HL-60 (cell line): ENCODE measurements around the gene ECHDC3.

Experiments used
- DNase-seq, 2 experiments: peaks; one replicate each; pipeline ENCODE4 v3.0.0-alpha.2; 2010 to 2020; ENCODE audit warnings: low read depth in 1 of 2, low spot score in 1 of 2
- H3K27ac ChIP-seq: fragments of 250-450 bp; sonication (Bioruptor Pico); replicated peaks from 2 replicates; pipeline ENCODE4 v1.5.1; 2020; ENCODE audit warnings: mild to moderate bottlenecking, moderate library complexity
- H3K27me3 ChIP-seq: fragments of 250-450 bp; sonication (Bioruptor Pico); 2 replicates; pipeline ENCODE4 v1.5.1; 2021; ENCODE audit warnings: mild to moderate bottlenecking, moderate library complexity; ENCODE audit not compliant: insufficient read depth, poor library complexity, severe bottlenecking
- H3K4me3 ChIP-seq: replicated peaks from 2 replicates; pipeline ENCODE4 v1.5.1; 2011; ENCODE audit warnings: mild to moderate bottlenecking, control low read depth, low read length; ENCODE audit not compliant: insufficient read depth
- CTCF ChIP-seq: IDR thresholded peaks from one replicate; pipeline ENCODE4 v1.5.1; 2011; ENCODE audit warnings: low read length, control low read depth, inconsistent platforms; ENCODE audit not compliant: insufficient read depth
- GABPA ChIP-seq: IDR thresholded peaks from 2 replicates; pipeline ENCODE4 v1.6.1; 2012; ENCODE audit warnings: low read depth
- POLR2AphosphoS5 ChIP-seq: IDR thresholded peaks from 2 replicates; pipeline ENCODE4 v1.6.1; 2012; ENCODE audit warnings: low read depth
- REST ChIP-seq: IDR thresholded peaks from 2 replicates; pipeline ENCODE4 v1.6.1; 2012; ENCODE audit warnings: low read depth; ENCODE audit not compliant: insufficient replicate concordance
- SPI1 ChIP-seq: IDR thresholded peaks from 2 replicates; pipeline ENCODE4 v1.6.1; 2012; ENCODE audit warnings: low read depth, mild to moderate bottlenecking, borderline replicate concordance

Gene ECHDC3

DNA sequence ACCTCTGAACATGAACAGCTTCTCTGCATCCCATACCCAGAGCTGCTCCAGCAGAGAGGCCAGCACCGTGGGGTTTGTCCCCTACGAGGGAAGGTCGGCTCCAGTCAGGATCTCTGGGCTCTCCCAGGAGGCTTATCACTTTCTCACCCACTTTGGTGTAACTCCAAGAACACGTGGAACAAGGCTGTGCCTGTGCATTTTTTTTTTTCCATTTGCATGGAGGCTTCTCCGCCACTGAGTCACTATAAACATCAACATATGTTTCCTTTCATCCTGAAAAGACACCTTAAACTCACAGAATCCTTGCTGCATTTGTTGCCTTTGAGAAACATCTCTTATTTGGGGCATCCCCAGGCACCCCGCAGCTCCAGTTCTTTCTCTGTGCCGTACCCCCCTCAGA lies 29.4 kb upstream of the ECHDC3 start:
- TF ChIP-seq CTCF (no peak), POLR2AphosphoS5 (no peak), REST (no peak), GABPA (no peak), SPI1 (no peak)
- no peak for DNase-seq
- Histone ChIP-seq H3K27ac (no peak overlapping the region), H3K4me3 (no peak overlapping the region), H3K27me3 (no peaks in the 10 kb centered on the region)

DNA sequence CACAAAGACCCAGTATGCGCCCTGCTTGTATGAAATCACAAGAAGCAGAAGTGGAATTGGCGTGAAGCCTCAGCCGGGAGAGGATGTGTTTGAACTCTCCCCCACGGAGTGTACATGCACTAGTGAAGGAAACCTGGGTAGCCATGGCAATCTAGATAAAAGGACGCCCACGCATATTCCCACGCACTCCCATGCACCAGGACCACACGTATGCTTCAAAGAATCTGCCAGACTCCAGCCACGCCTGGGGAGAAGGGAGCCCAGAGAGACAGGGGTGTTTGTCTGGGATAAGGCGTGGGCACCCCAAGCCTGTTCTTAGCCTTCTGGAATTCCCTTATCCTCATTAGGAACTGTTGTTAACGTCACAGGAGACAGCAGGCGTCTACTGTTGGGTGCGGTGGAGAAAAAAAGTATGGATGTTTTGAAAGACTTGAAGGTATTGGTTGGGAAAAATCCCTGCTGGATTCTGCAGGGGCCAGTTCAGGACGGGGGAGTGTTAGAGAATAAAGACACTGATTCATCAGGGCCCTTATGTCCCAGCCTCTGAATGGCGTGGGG lies 28.9 kb upstream of the ECHDC3 start:
- Histone ChIP-seq H3K27me3 (no peaks in the 10 kb centered on the region), H3K4me3 (no peak overlapping the region), H3K27ac (no peak overlapping the region)
- DNase-seq, result peak in 1 of 2 experiments; percentile 2
- TF ChIP-seq SPI1 (peak; percentile 37; the same call in 1 of the 2 replicates), REST (no peak)

DNA sequence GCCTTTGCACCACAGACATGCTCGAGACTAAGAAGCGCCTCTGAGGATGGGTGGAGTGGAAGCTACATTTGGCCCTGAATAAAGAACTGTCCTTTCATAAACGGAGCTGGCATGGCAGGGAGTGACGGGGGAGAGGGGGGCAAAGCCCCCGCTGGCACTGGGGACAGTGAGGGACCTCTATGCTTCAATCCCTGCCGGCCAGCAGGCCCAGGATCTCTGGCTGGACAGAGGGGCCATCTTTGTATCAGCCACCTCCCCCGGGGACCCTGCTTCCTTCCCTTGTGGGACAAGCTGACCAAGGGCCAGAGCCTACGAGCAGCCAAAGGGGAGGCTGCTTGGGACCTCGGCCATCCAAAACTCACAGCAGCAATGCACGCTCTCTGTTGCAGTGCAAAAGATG lies 28.2 kb upstream of the ECHDC3 start:
- no peak overlapping the region for H3K27ac ChIP-seq
- H3K27me3 ChIP-seq, result no peaks in the 10 kb centered on the region
- no peak for DNase-seq
- TF ChIP-seq POLR2AphosphoS5 (no peak), CTCF (no peak), SPI1 (no peak), GABPA (no peak), REST (no peak)
- H3K4me3 ChIP-seq, result no peak overlapping the region
